Renal pelvis (tissue), 12 donors: Measurements from ENCODE around the gene DIPK2B. TPM values are rescaled to one million over a fixed set of nuclear protein-coding genes. Genes with fewer than 3 reads are reported as not detected.

ENCODE experiments used
- DNase-seq: peaks from one replicate; pipeline ENCODE4 v3.0.0-alpha.2; 2013
- long read RNA-seq, 16 experiments: transcript quantifications; one replicate each; lab custom pipeline, GENCODE V29; 2026
- polyA plus RNA-seq, 3 donors: library from polyadenylated mRNA; unstranded; fragments of 120-200 nt; gene quantifications; one replicate each; pipeline ENCODE4 v1.2.1, GENCODE V29; 2013; ENCODE audit not compliant: insufficient read length in 3 of 3

The DIPK2B gene
- polyA plus RNA-seq = 1 to 10 TPM; 8.1 to 9.7 (median 9.6) TPM
- long read RNA-seq, donor 1, full-length matches to known transcripts = 5 of 5 reads
- long read RNA-seq, donor 1, partial matches to known transcripts = 0 of 5 reads
- long read RNA-seq, donor 1, other reads (novel, unspliced or antisense) = 0 of 5 reads
- long read RNA-seq, donor 2, full-length matches to known transcripts = 3 of 3 reads
- long read RNA-seq, donor 2, partial matches to known transcripts = 0 of 3 reads
- long read RNA-seq, donor 2, other reads (novel, unspliced or antisense) = 0 of 3 reads
- long read RNA-seq, donor 3, full-length matches to known transcripts = 6 of 6 reads
- long read RNA-seq, donor 3, partial matches to known transcripts = 0 of 6 reads
- long read RNA-seq, donor 3, other reads (novel, unspliced or antisense) = 0 of 6 reads
- long read RNA-seq, donor 4, partial matches to known transcripts = 0 of 4 reads
- long read RNA-seq, donor 4, other reads (novel, unspliced or antisense) = 0 of 4 reads
- long read RNA-seq, donor 5, full-length matches to known transcripts = 4 of 4 reads
- long read RNA-seq, donor 5, partial matches to known transcripts = 0 of 4 reads
- long read RNA-seq, donor 5, other reads (novel, unspliced or antisense) = 0 of 4 reads
- long read RNA-seq, donor 6, full-length matches to known transcripts = 2 of 2 reads
- long read RNA-seq, donor 6, partial matches to known transcripts = 0 of 2 reads
- long read RNA-seq, donor 6, other reads (novel, unspliced or antisense) = 0 of 2 reads
- long read RNA-seq, donor 7, full-length matches to known transcripts = 7 of 7 reads
- long read RNA-seq, donor 7, partial matches to known transcripts = 0 of 7 reads
- long read RNA-seq, donor 7, other reads (novel, unspliced or antisense) = 0 of 7 reads
- long read RNA-seq, donor 8, partial matches to known transcripts = 0 of 2 reads
- long read RNA-seq, donor 8, other reads (novel, unspliced or antisense) = 0 of 2 reads
- long read RNA-seq, donor 9, full-length matches to known transcripts = 4 of 4 reads
- long read RNA-seq, donor 9, partial matches to known transcripts = 0 of 4 reads
- long read RNA-seq, donor 9, other reads (novel, unspliced or antisense) = 0 of 4 reads
- long read RNA-seq, donor 10, full-length matches to known transcripts = 6 of 6 reads
- long read RNA-seq, donor 10, partial matches to known transcripts = 0 of 6 reads
- long read RNA-seq, donor 10, other reads (novel, unspliced or antisense) = 0 of 6 reads
- long read RNA-seq, donor 11 = 0 reads
- long read RNA-seq, donor 12, full-length matches to known transcripts = 5 of 5 reads
- long read RNA-seq, donor 12, partial matches to known transcripts = 0 of 5 reads
- long read RNA-seq, donor 12, other reads (novel, unspliced or antisense) = 0 of 5 reads
- long read RNA-seq, donor 13, partial matches to known transcripts = 0 of 1 reads
- long read RNA-seq, donor 13, other reads (novel, unspliced or antisense) = 0 of 1 reads
- long read RNA-seq, donor 14, full-length matches to known transcripts = 12 of 12 reads
- long read RNA-seq, donor 14, partial matches to known transcripts = 0 of 12 reads
- long read RNA-seq, donor 14, other reads (novel, unspliced or antisense) = 0 of 12 reads
- long read RNA-seq, donor 15, full-length matches to known transcripts = 1 of 1 reads
- long read RNA-seq, donor 15, partial matches to known transcripts = 0 of 1 reads
- long read RNA-seq, donor 15, other reads (novel, unspliced or antisense) = 0 of 1 reads
- long read RNA-seq, donor 16, full-length matches to known transcripts = 4 of 4 reads
- long read RNA-seq, donor 16, partial matches to known transcripts = 0 of 4 reads
- long read RNA-seq, donor 16, other reads (novel, unspliced or antisense) = 0 of 4 reads

GRCh38 chrX:45200741-45201234 is at the start of gene DIPK2B:
TSS of gene DIPK2B (minus strand) at chrX:45200876. CDS start at chrX:45200826, 50 bp downstream.
- DNase-seq = no peak

GRCh38 chrX:45240301-45240700 is 39.6 kb upstream of the DIPK2B start:
- DNase-seq = no peak

- no peak for DNase-seq
Observed at GRCh38 chrX:45238489-45238888, 37.8 kb upstream of the DIPK2B start.

GRCh38 chrX:45233531-45233930 is 32.9 kb upstream of the DIPK2B start:
- no peak for DNase-seq

GRCh38 chrX:45232139-45232538 is 31.5 kb upstream of the DIPK2B start:
- DNase-seq = no peak

GRCh38 chrX:45230410-45230809 is 29.7 kb upstream of the DIPK2B start:
- no peak for DNase-seq

- no peak for DNase-seq
Observed at GRCh38 chrX:45229348-45229747, 28.7 kb upstream of the DIPK2B start.

- DNase-seq = no peak
Observed at GRCh38 chrX:45228126-45228525, 27.4 kb upstream of the DIPK2B start.

GRCh38 chrX:45208121-45208856 is 7.6 kb upstream of the DIPK2B start:
- no peak for DNase-seq

GRCh38 chrX:45202171-45202570 is 1.5 kb upstream of the DIPK2B start:
- no peak for DNase-seq

GRCh38 chrX:45198706-45199105 is 2.0 kb downstream of the DIPK2B start:
- DNase-seq = no peak

GRCh38 chrX:45198301-45198700 is 2.4 kb downstream of the DIPK2B start:
- no peak for DNase-seq

- no peak for DNase-seq
Observed at GRCh38 chrX:45196701-45197100, 4.0 kb downstream of the DIPK2B start.

- DNase-seq = no peak
Observed at GRCh38 chrX:45191820-45192409, 8.8 kb downstream of the DIPK2B start.

GRCh38 chrX:45191383-45191782 is 9.3 kb downstream of the DIPK2B start:
- no peak for DNase-seq

- DNase-seq = no peak
Observed at GRCh38 chrX:45187731-45188130, 12.9 kb downstream of the DIPK2B start.

- DNase-seq = no peak
Observed at GRCh38 chrX:45186643-45187026, 14.0 kb downstream of the DIPK2B start.

GRCh38 chrX:45184211-45184610 is 16.5 kb downstream of the DIPK2B start:
- DNase-seq = no peak

GRCh38 chrX:45172890-45173289 is 27.8 kb downstream of the DIPK2B start:
- no peak for DNase-seq
